ENCODE data around the gene PIK3C2B. TPM values are rescaled to one million over a fixed set of nuclear protein-coding genes. Genes with fewer than 3 reads are reported as not detected.
A peak's percentile ranks its signal among the peaks of the same experiment; 100 is the strongest.

The PIK3C2B gene
- polyA plus RNA-seq, 2 donors: 7.8 to 14.2 TPM

- H3K27me3 ChIP-seq (ENCODE audit: control insufficient read depth in 1 of 2, insufficient read depth in 2 of 2, low read length in 2 of 2): no peaks in the 10 kb centered on the region
- no peaks in the 10 kb centered on the region for H3K9me3 ChIP-seq (ENCODE audit: control insufficient read depth in 2 of 2, insufficient read depth in 1 of 2, low read depth in 1 of 2, low read length in 1 of 2)
- WGBS, 2 donors: 59 to 62% methylated on average over 4 of the region's 4 CpGs
- peaks cover 0 to 28% of the 10 kb centered on the region in 2 donors for H3K36me3 ChIP-seq (ENCODE audit: control insufficient read depth in 2 of 2, insufficient read depth in 2 of 2, low read length in 1 of 2)
- H3K27ac ChIP-seq (ENCODE audit: low read depth in 2 of 2, low read length in 1 of 2): peak overlapping the region in 1 of 2 donors; percentile 63
- no peak overlapping the region for H3K4me3 ChIP-seq (ENCODE audit: low read depth in 1 of 2, low read length in 2 of 2)
- peaks cover under 1 to 36% of the 10 kb centered on the region in 2 donors for H3K4me1 ChIP-seq (ENCODE audit: control insufficient read depth in 2 of 2, insufficient read depth in 2 of 2, low read length in 1 of 2)
Observed at GRCh38 chr1:204447736-204448135, 46.9 kb downstream of the PIK3C2B start.

GRCh38 chr1:204447190-204447589 is 47.4 kb downstream of the PIK3C2B start:
- H3K27me3 ChIP-seq (ENCODE audit: control insufficient read depth in 1 of 2, insufficient read depth in 2 of 2, low read length in 2 of 2): no peaks in the 10 kb centered on the region
- no peak overlapping the region for H3K27ac ChIP-seq (ENCODE audit: low read depth in 2 of 2, low read length in 1 of 2)
- peaks cover 2 to 41% of the 10 kb centered on the region in 2 donors for H3K4me1 ChIP-seq (ENCODE audit: control insufficient read depth in 2 of 2, insufficient read depth in 2 of 2, low read length in 1 of 2)
- no peaks in the 10 kb centered on the region for H3K9me3 ChIP-seq (ENCODE audit: control insufficient read depth in 2 of 2, insufficient read depth in 1 of 2, low read depth in 1 of 2, low read length in 1 of 2)
- H3K4me3 ChIP-seq (ENCODE audit: low read depth in 1 of 2, low read length in 2 of 2): no peak overlapping the region
- 88% methylated on average over 6 of the region's 6 CpGs for WGBS, 2 donors
- peaks cover 0 to 30% of the 10 kb centered on the region in 2 donors for H3K36me3 ChIP-seq (ENCODE audit: control insufficient read depth in 2 of 2, insufficient read depth in 2 of 2, low read length in 1 of 2)

- no peaks in the 10 kb centered on the region for H3K9me3 ChIP-seq (ENCODE audit: control insufficient read depth in 2 of 2, insufficient read depth in 1 of 2, low read depth in 1 of 2, low read length in 1 of 2)
- WGBS, 2 donors: 51% methylated on average over 11 of the region's 11 CpGs
- no peak overlapping the region for H3K4me3 ChIP-seq (ENCODE audit: low read depth in 1 of 2, low read length in 2 of 2)
- H3K27ac ChIP-seq (ENCODE audit: low read depth in 2 of 2, low read length in 1 of 2): peak overlapping the region in 1 of 2 donors; percentile 51
- peaks cover 2 to 44% of the 10 kb centered on the region in 2 donors for H3K4me1 ChIP-seq (ENCODE audit: control insufficient read depth in 2 of 2, insufficient read depth in 2 of 2, low read length in 1 of 2)
- peaks cover 0 to 33% of the 10 kb centered on the region in 2 donors for H3K36me3 ChIP-seq (ENCODE audit: control insufficient read depth in 2 of 2, insufficient read depth in 2 of 2, low read length in 1 of 2)
- H3K27me3 ChIP-seq (ENCODE audit: control insufficient read depth in 1 of 2, insufficient read depth in 2 of 2, low read length in 2 of 2): no peaks in the 10 kb centered on the region
Observed at GRCh38 chr1:204446413-204447111, 48.0 kb downstream of the PIK3C2B start.

GRCh38 chr1:204445860-204446412 is 48.7 kb downstream of the PIK3C2B start:
- Histone ChIP-seq H3K27me3 (ENCODE audit: control insufficient read depth in 1 of 2, insufficient read depth in 2 of 2, low read length in 2 of 2) (no peaks in the 10 kb centered on the region), H3K4me3 (ENCODE audit: low read depth in 1 of 2, low read length in 2 of 2) (no peak overlapping the region), H3K9me3 (ENCODE audit: control insufficient read depth in 2 of 2, insufficient read depth in 1 of 2, low read depth in 1 of 2, low read length in 1 of 2) (no peaks in the 10 kb centered on the region), H3K4me1 (ENCODE audit: control insufficient read depth in 2 of 2, insufficient read depth in 2 of 2, low read length in 1 of 2) (peaks cover 2 to 38% of the 10 kb centered on the region in 2 donors), H3K27ac (ENCODE audit: low read depth in 2 of 2, low read length in 1 of 2) (no peak overlapping the region), H3K36me3 (ENCODE audit: control insufficient read depth in 2 of 2, insufficient read depth in 2 of 2, low read length in 1 of 2) (peaks cover 0 to 39% of the 10 kb centered on the region in 2 donors)
- WGBS, 2 donors: 66 to 71% methylated on average over 11 of the region's 11 CpGs

Other genes starting within 250 kb of the PIK3C2B start
- 10 to 100 TPM; 11.0 to 36.3 TPM for gene PLEKHA6, start 134.9 kb downstream of the PIK3C2B start, polyA plus RNA-seq
- gene PPP1R15B, start 83.0 kb downstream of the PIK3C2B start, polyA plus RNA-seq: 10 to 100 TPM; 14.1 to 15.7 TPM
- gene MDM4, start 21.6 kb upstream of the PIK3C2B start, polyA plus RNA-seq: 10 to 100 TPM in 1 of 2 donors, 1 to 10 TPM in 1; 4.0 to 14.0 TPM
- under 1 TPM; 0.65 to 0.88 TPM for gene LRRN2, start 190.9 kb upstream of the PIK3C2B start, polyA plus RNA-seq